ENCODE measurements around the gene AXDND1. TPM values are rescaled to one million over a fixed set of nuclear protein-coding genes. Genes with fewer than 3 reads are reported as not detected.

Gene AXDND1
- total RNA-seq, 1 donor from 2014 or later, result not detected

Other genes with a start within 250 kb of the AXDND1 start
- 10.0 and 12.6 TPM in 2 replicates for gene ABL2, start 136.3 kb upstream of the AXDND1 start, total RNA-seq
- 50.0 and 53.2 TPM in 2 replicates for gene SOAT1, start 72.2 kb upstream of the AXDND1 start, total RNA-seq
- not detected in 2 replicates for gene NPHS2, start 210.0 kb downstream of the AXDND1 start, total RNA-seq
- not detected in 2 replicates for gene TDRD5, start 225.9 kb downstream of the AXDND1 start, total RNA-seq